Body of pancreas (tissue), 4 donors: ENCODE measurements around the gene PPP6R3. TPM values are rescaled to one million over a fixed set of nuclear protein-coding genes. Genes with fewer than 3 reads are reported as not detected.

ENCODE experiments used
- ATAC-seq: fragments of 150-250 bp; one replicate; pipeline ENCODE4 v1.9.1; 2016
- DNase-seq, 4 donors: peaks; one replicate each; pipeline ENCODE4 v3.0.0-alpha.2; 2019
- H3K27ac ChIP-seq, 4 donors: fragments of 200-600 bp; sonication (generic); 1 replicate in 3 of 4; 2 replicates in 1 of 4; pipeline versions ENCODE4 v1.5.1 to v1.6.1; 2016 to 2019; ENCODE audit warnings: mild to moderate bottlenecking in 1 of 4, mixed read lengths in 1 of 4, moderate library complexity in 1 of 4
- H3K27me3 ChIP-seq, 2 donors: fragments of 200-600 bp; sonication (generic); one replicate each; pipeline ENCODE4 v1.6.0; 2016; ENCODE audit warnings: mild to moderate bottlenecking in 1 of 2
- H3K36me3 ChIP-seq, 2 donors: fragments of 200-600 bp; sonication (generic); replicated peaks in 1 of 2; 2 replicates each; pipeline ENCODE4 v1.5.1; 2016; ENCODE audit warnings: low read depth in 2 of 2; ENCODE audit not compliant: insufficient read depth in 1 of 2
- H3K4me1 ChIP-seq: fragments of 200-600 bp; sonication (generic); one replicate; pipeline ENCODE4 v1.6.0; 2016
- H3K4me3 ChIP-seq, 2 donors: fragments of 200-600 bp; sonication (generic); 1 replicate in 1 of 2; 2 replicates in 1 of 2; pipeline ENCODE4 v1.5.1; 2016 to 2019
- H3K9me3 ChIP-seq, 3 donors: fragments of 200-600 bp; sonication (generic); 1 replicate in 2 of 3; 2 replicates in 1 of 3; pipeline ENCODE4 v1.5.1; 2016
- POLR2A ChIP-seq, 3 donors: fragments of 450-650 bp; IDR thresholded peaks; one replicate each; pipeline ENCODE4 v1.6.1; 2016; ENCODE audit warnings: antibody characterized with exemption in 3 of 3, mild to moderate bottlenecking in 2 of 3
- WGBS, 2 donors: methylation state at CpG; one replicate each; pipeline ENCODE4 v1.1.5; 2017; 5-methylcytosine and 5-hydroxymethylcytosine counted together
- intact Hi-C: fragments of 100-400 bp; cut with DNase I; formaldehyde crosslinking; loops from one replicate; pipeline ENCODE4 v1.15.1; 2023
- total RNA-seq, 2 donors: library from RNA; depleted of rRNA; stranded (reverse); fragments of >200 nt; gene quantifications; one replicate each; pipeline ENCODE4 v1.1.0, GENCODE V29; 2016
- TF ChIP-seq, protein P1 (sequence below), 7 experiments: fragments of 450-650 bp in 4 of 7; fragments of 200-600 bp in 3 of 7; sonication (generic) in 3 of 7; IDR thresholded peaks; one replicate each; pipeline ENCODE4 v1.5.1; 2016 to 2019; ENCODE audit warnings: antibody characterized with exemption in 7 of 7

The PPP6R3 gene
- total RNA-seq, 2 donors from 2014 or later = 92.9 to 94.9 TPM

DNA sequence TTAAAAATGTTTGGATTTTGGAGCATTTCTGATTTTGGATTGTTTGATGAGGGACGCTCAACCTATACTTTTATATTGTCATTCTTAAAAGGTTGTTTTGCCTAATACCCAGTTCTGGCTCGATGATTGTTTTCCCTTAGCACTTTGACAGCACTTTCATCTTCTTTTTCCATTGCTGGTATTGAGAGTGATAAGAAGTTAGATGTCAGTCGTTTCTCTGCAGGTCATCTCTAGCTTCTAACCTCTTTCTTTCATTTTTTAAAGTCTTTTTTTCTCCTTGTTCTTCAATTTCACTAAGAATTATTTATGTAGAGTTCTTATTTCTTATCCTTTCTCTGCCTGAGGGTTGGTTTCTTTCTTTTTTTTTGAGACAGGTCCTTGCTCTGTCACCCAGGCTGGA, 18.8 kb downstream of the PPP6R3 start:
- DNase-seq (no peak), ATAC-seq (no peak)
- peaks cover 30% of the 10 kb centered on the region for H3K4me1 ChIP-seq
- no peak overlapping the region for H3K4me3 ChIP-seq
- TF ChIP-seq, protein P1, sequence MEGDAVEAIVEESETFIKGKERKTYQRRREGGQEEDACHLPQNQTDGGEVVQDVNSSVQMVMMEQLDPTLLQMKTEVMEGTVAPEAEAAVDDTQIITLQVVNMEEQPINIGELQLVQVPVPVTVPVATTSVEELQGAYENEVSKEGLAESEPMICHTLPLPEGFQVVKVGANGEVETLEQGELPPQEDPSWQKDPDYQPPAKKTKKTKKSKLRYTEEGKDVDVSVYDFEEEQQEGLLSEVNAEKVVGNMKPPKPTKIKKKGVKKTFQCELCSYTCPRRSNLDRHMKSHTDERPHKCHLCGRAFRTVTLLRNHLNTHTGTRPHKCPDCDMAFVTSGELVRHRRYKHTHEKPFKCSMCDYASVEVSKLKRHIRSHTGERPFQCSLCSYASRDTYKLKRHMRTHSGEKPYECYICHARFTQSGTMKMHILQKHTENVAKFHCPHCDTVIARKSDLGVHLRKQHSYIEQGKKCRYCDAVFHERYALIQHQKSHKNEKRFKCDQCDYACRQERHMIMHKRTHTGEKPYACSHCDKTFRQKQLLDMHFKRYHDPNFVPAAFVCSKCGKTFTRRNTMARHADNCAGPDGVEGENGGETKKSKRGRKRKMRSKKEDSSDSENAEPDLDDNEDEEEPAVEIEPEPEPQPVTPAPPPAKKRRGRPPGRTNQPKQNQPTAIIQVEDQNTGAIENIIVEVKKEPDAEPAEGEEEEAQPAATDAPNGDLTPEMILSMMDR (IDR thresholded peaks at IDR 0.05) = no peak
- no peak for TF ChIP-seq POLR2A (IDR thresholded peaks at IDR 0.05)
- intact Hi-C loops = no loop called here
- WGBS, 2 donors = 73 to 75% methylated on average over 3 of the region's 3 CpGs
- no peaks in the 10 kb centered on the region for H3K36me3 ChIP-seq
- no peak overlapping the region for H3K27ac ChIP-seq
- no peaks in the 10 kb centered on the region for H3K27me3 ChIP-seq
- no peaks in the 10 kb centered on the region for H3K9me3 ChIP-seq

DNA sequence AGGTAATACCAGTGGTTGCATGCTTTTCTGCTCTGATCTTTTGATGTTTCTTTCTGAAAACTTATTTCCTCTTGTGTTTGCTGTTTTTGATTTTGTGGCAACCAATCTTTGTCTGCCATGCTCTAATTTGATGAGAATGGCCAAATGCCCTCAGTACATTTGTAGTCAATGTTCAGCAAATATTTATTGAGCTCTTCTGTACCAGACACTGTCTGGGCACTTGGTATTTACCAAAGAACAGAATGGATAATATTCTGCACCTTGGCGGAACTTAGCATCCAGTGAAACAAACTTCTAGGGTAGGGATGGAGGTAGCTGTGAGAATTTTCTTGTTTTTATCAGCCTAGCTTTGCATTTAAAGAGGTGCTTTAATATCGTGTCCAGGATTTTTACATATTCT, 19.6 kb downstream of the PPP6R3 start:
- Histone ChIP-seq H3K9me3 (no peaks in the 10 kb centered on the region), H3K36me3 (no peaks in the 10 kb centered on the region), H3K4me3 (no peak overlapping the region), H3K27ac (no peak overlapping the region), H3K4me1 (peaks cover 29% of the 10 kb centered on the region), H3K27me3 (no peaks in the 10 kb centered on the region)
- DNase-seq = no peak
- no peak for ATAC-seq
- WGBS, 2 donors = 54 to 71% methylated on average over 2 of the region's 2 CpGs
- intact Hi-C loops = no loop called here
- TF ChIP-seq, protein P1 (IDR thresholded peaks at IDR 0.05) = no peak
- TF ChIP-seq POLR2A (IDR thresholded peaks at IDR 0.05) = no peak

DNA sequence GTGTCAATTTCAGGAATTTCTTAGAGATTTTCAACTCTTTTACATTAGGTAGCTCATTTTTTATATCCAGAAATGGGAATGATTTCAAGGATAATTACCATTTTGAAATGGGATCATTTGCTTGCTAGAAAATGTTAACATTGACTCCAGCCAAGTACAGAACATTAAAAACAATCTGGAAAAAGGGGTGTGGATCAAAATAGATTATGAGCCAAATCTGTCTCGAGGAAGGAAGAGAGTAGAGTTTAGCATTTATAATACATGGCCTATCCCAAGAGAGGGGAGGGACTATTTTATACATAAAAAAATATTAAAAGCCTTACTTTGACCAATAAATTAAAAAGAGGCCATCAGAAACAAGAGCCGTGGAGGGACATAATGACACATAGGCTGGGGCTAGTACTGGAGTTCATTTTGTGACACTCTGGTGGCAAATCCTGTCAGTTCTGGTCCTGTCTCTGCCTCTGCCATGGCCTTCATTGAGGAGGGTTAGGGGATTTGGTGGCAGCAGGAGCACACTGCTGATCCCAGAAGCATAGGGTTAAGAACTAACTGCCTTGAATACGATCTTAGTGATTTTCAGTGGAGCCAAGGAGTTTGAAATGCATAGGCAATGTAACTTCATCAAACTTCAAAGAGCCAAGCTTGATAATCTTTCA, 20.4 kb downstream of the PPP6R3 start:
- Histone ChIP-seq H3K9me3 (no peaks in the 10 kb centered on the region), H3K27ac (peak overlapping the region in 1 of 4 donors; percentile 20), H3K27me3 (no peaks in the 10 kb centered on the region), H3K4me3 (no peak overlapping the region), H3K36me3 (no peaks in the 10 kb centered on the region), H3K4me1 (peaks cover 29% of the 10 kb centered on the region)
- DNase-seq (no peak), ATAC-seq (no peak)
- 37 to 39% methylated on average over 3 of the region's 3 CpGs for WGBS, 2 donors
- TF ChIP-seq POLR2A (IDR thresholded peaks at IDR 0.05) = no peak
- TF ChIP-seq, protein P1 (IDR thresholded peaks at IDR 0.05) = no peak
- intact Hi-C loops = no loop called here

DNA sequence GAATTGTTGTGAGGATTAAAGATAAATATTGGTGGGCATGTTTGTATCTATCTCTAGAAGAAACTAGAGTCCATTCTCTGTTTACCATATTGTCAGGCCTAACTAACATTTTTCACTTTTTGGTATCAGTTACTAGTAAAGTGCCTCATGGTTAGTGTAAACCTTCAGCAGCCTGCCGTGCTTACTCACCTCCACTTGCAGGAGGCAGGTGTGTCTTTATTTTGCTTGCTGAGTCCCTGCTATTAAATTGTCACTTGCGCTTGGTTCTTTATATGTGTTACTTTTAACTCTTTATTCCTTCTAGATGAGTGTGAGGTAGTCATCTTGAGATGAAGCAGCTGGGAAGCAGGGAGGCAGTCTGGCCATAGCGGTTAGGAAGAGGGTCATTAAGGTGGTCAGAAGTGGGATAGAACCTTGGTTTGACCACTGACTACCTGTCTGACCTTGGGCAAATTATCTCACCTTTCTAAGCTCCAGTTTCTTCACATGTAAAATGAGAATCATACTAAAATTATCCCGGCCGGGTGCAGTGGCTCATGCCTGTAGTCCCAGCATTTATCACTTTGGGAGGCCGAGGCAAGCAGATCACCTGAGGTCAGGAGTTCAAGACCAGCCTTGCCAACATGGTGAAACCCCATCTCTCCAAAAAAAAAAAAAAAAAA, 21.2 kb downstream of the PPP6R3 start:
- intact Hi-C loops = no loop called here
- H3K36me3 ChIP-seq = no peaks in the 10 kb centered on the region
- H3K27me3 ChIP-seq = no peaks in the 10 kb centered on the region
- H3K27ac ChIP-seq = peak overlapping the region in 2 of 4 donors; percentile 1 to 20
- peaks cover 29% of the 10 kb centered on the region for H3K4me1 ChIP-seq
- DNase-seq (no peak), ATAC-seq (no peak)
- TF ChIP-seq, protein P1 (IDR thresholded peaks at IDR 0.05) = no peak
- no peak for TF ChIP-seq POLR2A (IDR thresholded peaks at IDR 0.05)
- no peaks in the 10 kb centered on the region for H3K9me3 ChIP-seq
- 37 to 40% methylated on average over 6 of the region's 6 CpGs for WGBS, 2 donors
- no peak overlapping the region for H3K4me3 ChIP-seq

DNA sequence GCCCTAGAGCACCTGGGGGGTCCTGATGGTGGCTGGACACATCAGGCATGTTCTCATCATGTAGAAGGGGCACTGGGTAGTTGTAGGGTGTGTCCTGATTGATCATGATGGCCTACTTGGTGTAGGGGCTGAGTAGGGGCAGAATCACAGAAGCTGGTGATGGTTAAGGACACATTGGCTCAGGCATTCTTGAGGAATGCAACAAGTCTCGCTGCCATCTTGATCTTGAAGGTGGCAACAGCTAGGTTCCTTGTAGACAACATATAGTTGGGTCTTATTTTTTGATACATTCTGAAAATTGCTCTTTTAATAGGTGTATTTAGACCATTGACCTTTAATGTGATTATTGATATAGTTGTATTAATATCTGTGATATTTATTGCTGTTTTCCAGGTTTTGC, 28.1 kb downstream of the PPP6R3 start:
- peaks cover 28% of the 10 kb centered on the region for H3K4me1 ChIP-seq
- 83 to 93% methylated on average over 1 of the region's 1 CpG for WGBS, 2 donors
- H3K4me3 ChIP-seq = no peak overlapping the region
- ATAC-seq (no peak), DNase-seq (no peak)
- intact Hi-C loops = no loop called here
- TF ChIP-seq POLR2A (IDR thresholded peaks at IDR 0.05) = no peak
- TF ChIP-seq, protein P1 (IDR thresholded peaks at IDR 0.05) = no peak
- no peaks in the 10 kb centered on the region for H3K36me3 ChIP-seq
- no peaks in the 10 kb centered on the region for H3K9me3 ChIP-seq
- no peak overlapping the region for H3K27ac ChIP-seq
- H3K27me3 ChIP-seq = no peaks in the 10 kb centered on the region
